Thyroid gland (tissue), 4 donors: ENCODE results near the gene F10. TPM values are rescaled to one million over a fixed set of nuclear protein-coding genes. Genes with fewer than 3 reads are reported as not detected.

Source experiments
- DNase-seq, 2 donors: peaks; one replicate each; pipeline ENCODE4 v3.0.0-alpha.2; 2019
- H3K27ac ChIP-seq, 3 donors: fragments of 200-600 bp; sonication (generic); 1 replicate in 2 of 3; 2 replicates in 1 of 3; pipeline ENCODE4 v1.5.1; 2016 to 2019; ENCODE audit warnings: mild to moderate bottlenecking in 1 of 3, moderate library complexity in 1 of 3
- H3K27me3 ChIP-seq: fragments of 200-600 bp; sonication (generic); one replicate; pipeline ENCODE4 v1.5.1; 2019
- H3K36me3 ChIP-seq, 2 donors: fragments of 200-600 bp; sonication (generic); one replicate each; pipeline ENCODE4 v1.5.1; 2016 to 2019
- H3K4me1 ChIP-seq, 2 donors: fragments of 200-600 bp; sonication (generic); one replicate each; pipeline ENCODE4 v1.5.1; 2017 to 2019
- H3K4me3 ChIP-seq, 3 donors: fragments of 200-600 bp; sonication (generic); replicated peaks in 1 of 3; 1 replicate in 2 of 3; 2 replicates in 1 of 3; pipeline ENCODE4 v1.5.1; 2016; ENCODE audit warnings: mild to moderate bottlenecking in 1 of 3
- H3K9me3 ChIP-seq: fragments of 200-600 bp; sonication (generic); one replicate; pipeline ENCODE4 v1.5.1; 2017
- POLR2A ChIP-seq, 2 donors: fragments of 450-650 bp; IDR thresholded peaks; one replicate each; pipeline ENCODE4 v1.6.1; 2017; ENCODE audit warnings: antibody characterized with exemption in 2 of 2, mild to moderate bottlenecking in 2 of 2, moderate library complexity in 1 of 2
- WGBS, 2 donors: methylation state at CpG; one replicate each; pipeline ENCODE4 v1.1.5; 2017; 5-methylcytosine and 5-hydroxymethylcytosine counted together
- intact Hi-C: fragments of 100-400 bp; cut with DNase I; formaldehyde crosslinking; loops from one replicate; pipeline ENCODE4 v1.15.1; 2023
- total RNA-seq, 4 donors: library from RNA; depleted of rRNA; stranded (reverse); fragments of >200 nt; gene quantifications; one replicate each; pipeline ENCODE4 v1.2.3, GENCODE V29; 2016
- TF ChIP-seq, protein P1 (sequence below), 6 experiments: fragments of 200-600 bp in 3 of 6; fragments of 450-650 bp in 3 of 6; sonication (generic) in 3 of 6; IDR thresholded peaks; one replicate each; pipeline ENCODE4 v1.5.1; 2016 to 2019; ENCODE audit warnings: antibody characterized with exemption in 6 of 6, mild to moderate bottlenecking in 2 of 6, inconsistent platforms in 1 of 6, moderate library complexity in 1 of 6

F10 gene
- total RNA-seq, 4 donors from 2014 or later, result 4.0 to 19.9 (median 7.0) TPM

DNA sequence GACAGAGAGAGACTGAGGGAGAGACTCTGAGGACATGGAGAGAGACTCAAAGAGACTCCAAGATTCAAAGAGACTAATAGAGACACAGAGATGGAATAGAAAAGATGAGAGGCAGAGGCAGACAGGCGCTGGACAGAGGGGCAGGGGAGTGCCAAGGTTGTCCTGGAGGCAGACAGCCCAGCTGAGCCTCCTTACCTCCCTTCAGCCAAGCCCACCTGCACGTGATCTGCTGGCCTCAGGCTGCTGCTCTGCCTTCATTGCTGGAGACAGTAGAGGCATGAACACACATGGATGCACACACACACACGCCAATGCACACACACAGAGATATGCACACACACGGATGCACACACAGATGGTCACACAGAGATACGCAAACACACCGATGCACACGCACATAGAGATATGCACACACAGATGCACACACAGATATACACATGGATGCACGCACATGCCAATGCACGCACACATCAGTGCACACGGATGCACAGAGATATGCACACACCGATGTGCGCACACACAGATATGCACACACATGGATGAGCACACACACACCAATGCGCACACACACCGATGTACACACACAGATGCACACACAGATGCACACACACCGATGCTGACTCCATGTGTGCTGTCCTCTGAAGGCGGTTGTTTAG lies 3.3 kb upstream of the F10 start:
- intact Hi-C loops, result no loop called here
- H3K36me3 ChIP-seq, result no peaks in the 10 kb centered on the region
- WGBS, 2 donors, result 81 to 88% methylated on average over 16 of the region's 16 CpGs
- no peak for TF ChIP-seq POLR2A (IDR thresholded peaks at IDR 0.05)
- TF ChIP-seq, protein P1, sequence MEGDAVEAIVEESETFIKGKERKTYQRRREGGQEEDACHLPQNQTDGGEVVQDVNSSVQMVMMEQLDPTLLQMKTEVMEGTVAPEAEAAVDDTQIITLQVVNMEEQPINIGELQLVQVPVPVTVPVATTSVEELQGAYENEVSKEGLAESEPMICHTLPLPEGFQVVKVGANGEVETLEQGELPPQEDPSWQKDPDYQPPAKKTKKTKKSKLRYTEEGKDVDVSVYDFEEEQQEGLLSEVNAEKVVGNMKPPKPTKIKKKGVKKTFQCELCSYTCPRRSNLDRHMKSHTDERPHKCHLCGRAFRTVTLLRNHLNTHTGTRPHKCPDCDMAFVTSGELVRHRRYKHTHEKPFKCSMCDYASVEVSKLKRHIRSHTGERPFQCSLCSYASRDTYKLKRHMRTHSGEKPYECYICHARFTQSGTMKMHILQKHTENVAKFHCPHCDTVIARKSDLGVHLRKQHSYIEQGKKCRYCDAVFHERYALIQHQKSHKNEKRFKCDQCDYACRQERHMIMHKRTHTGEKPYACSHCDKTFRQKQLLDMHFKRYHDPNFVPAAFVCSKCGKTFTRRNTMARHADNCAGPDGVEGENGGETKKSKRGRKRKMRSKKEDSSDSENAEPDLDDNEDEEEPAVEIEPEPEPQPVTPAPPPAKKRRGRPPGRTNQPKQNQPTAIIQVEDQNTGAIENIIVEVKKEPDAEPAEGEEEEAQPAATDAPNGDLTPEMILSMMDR (IDR thresholded peaks at IDR 0.05), result no peak
- DNase-seq, result no peak
- H3K4me1 ChIP-seq, result no peaks in the 10 kb centered on the region
- H3K4me3 ChIP-seq, result no peak overlapping the region
- H3K9me3 ChIP-seq, result no peaks in the 10 kb centered on the region
- no peak overlapping the region for H3K27ac ChIP-seq
- H3K27me3 ChIP-seq, result no peaks in the 10 kb centered on the region

DNA sequence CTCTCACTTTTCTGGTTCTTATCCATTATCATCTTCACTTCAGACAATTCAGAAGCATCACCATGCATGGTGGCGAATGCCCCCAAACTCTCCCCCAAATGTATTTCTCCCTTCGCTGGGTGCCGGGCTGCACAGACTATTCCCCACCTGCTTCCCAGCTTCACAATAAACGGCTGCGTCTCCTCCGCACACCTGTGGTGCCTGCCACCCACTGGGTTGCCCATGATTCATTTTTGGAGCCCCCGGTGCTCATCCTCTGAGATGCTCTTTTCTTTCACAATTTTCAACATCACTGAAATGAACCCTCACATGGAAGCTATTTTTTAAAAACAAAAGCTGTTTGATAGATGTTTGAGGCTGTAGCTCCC lies 2.8 kb upstream of the F10 start:
- intact Hi-C loops, result no loop called here
- H3K4me3 ChIP-seq, result no peak overlapping the region
- WGBS, 2 donors, result 85 to 89% methylated on average over 7 of the region's 7 CpGs
- no peaks in the 10 kb centered on the region for H3K4me1 ChIP-seq
- no peak for TF ChIP-seq POLR2A (IDR thresholded peaks at IDR 0.05)
- TF ChIP-seq, protein P1 (IDR thresholded peaks at IDR 0.05), result no peak
- H3K36me3 ChIP-seq, result no peaks in the 10 kb centered on the region
- no peaks in the 10 kb centered on the region for H3K27me3 ChIP-seq
- H3K27ac ChIP-seq, result no peak overlapping the region
- DNase-seq, result no peak
- H3K9me3 ChIP-seq, result no peaks in the 10 kb centered on the region

DNA sequence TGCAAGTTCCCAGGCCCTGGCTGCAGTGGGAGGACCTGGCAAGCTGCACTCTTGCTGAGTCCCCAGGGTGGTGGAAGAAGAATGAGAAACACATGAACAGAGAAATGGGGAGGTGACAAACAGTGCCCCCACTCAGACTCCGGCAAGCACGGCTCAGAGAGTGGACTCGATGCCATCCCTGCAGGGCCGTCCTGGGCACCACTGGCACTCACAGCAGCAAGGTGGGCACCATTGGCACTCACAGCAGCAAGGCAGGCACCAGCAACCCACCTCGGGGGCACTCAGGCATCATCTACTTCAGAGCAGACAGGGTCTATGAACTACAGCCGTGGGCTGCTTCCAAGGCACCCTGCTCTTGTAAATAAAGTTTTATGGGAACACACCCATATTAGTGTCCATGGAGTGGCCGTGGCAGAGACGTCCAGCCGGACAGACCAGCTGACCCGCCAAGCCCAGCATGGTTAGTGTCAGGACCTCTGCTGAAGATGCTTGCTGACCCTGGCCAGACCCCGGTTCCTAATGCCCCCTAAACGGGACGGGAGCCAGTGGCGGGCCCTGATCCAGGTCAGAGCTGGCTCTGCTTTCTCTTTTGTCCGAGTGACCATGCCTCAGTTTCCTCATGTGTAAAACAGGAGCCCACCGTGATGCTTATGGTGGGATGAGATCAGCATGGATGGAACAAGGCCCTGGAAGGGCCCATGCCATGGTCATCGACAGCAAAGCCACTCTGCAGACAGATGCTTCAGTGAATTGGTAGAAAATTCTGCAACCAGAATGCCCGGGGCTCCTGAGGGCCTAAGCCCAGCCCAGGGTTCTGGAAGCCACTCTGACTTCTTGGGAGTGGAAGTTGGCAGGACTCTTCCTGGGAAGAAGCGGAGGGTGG lies 2.1 kb upstream of the F10 start:
- Histone ChIP-seq H3K4me3 (no peak overlapping the region), H3K4me1 (no peaks in the 10 kb centered on the region), H3K9me3 (no peaks in the 10 kb centered on the region), H3K36me3 (no peaks in the 10 kb centered on the region), H3K27ac (no peak overlapping the region), H3K27me3 (no peaks in the 10 kb centered on the region)
- 86 to 91% methylated on average over 6 to 14 of the region's 19 CpGs for WGBS, 2 donors
- intact Hi-C loops, result no loop called here
- TF ChIP-seq, protein P1 (IDR thresholded peaks at IDR 0.05), result no peak
- TF ChIP-seq POLR2A (IDR thresholded peaks at IDR 0.05), result no peak
- no peak for DNase-seq

DNA sequence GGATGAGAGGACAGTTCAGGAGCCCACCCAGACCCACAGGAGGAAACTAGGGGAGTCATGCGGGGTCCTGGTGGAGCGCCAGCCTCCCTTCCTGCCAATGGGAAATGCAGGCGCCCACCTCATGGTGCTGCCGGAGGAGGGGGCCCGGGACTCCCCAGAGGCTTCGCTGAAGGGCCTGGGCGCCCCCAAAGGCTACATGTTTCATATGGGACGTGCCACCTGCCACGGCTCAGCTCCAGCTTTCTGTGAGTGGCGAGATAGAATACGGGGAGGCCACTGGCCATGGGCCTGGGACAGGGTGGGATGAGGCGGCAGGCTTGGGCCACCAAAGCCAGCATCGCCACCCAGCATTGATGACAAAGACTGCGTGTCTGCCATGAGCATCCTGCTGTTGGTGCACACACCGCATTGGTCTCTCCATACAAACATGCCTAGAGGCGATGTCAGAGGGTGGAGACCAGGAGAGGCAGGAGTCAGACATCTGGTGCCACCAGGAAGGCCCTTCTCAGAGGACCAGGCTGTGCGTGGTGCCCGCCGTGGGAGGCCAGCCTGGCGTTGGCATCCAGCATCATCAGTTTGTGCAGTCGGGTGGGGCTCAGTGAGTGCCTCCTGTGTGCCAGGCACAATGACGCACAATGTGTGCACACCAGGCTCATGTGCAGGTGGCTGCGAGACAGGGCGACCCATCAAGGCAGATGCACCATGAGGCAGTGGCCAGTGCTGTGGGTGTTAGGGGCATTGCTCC lies 1.2 kb upstream of the F10 start:
- H3K4me1 ChIP-seq, result no peaks in the 10 kb centered on the region
- no peak overlapping the region for H3K4me3 ChIP-seq
- H3K36me3 ChIP-seq, result no peaks in the 10 kb centered on the region
- no peak for DNase-seq
- TF ChIP-seq, protein P1 (IDR thresholded peaks at IDR 0.05), result no peak
- TF ChIP-seq POLR2A (IDR thresholded peaks at IDR 0.05), result no peak
- WGBS, 2 donors, result 88 to 94% methylated on average over 19 to 23 of the region's 24 CpGs
- intact Hi-C loops, result no loop called here
- no peaks in the 10 kb centered on the region for H3K27me3 ChIP-seq
- H3K27ac ChIP-seq, result no peak overlapping the region
- H3K9me3 ChIP-seq, result no peaks in the 10 kb centered on the region
